ENCODE data around the gene PER2. TPM values are rescaled to one million over a fixed set of nuclear protein-coding genes. Genes with fewer than 3 reads are reported as not detected.
A peak's percentile ranks its signal among the peaks of the same experiment; 100 is the strongest.

PER2 gene
- total and polyA plus RNA-seq, 2 of the 4 experiments (the other 2 are of a cell fraction) = 1.7 to 3.2 TPM

DNA sequence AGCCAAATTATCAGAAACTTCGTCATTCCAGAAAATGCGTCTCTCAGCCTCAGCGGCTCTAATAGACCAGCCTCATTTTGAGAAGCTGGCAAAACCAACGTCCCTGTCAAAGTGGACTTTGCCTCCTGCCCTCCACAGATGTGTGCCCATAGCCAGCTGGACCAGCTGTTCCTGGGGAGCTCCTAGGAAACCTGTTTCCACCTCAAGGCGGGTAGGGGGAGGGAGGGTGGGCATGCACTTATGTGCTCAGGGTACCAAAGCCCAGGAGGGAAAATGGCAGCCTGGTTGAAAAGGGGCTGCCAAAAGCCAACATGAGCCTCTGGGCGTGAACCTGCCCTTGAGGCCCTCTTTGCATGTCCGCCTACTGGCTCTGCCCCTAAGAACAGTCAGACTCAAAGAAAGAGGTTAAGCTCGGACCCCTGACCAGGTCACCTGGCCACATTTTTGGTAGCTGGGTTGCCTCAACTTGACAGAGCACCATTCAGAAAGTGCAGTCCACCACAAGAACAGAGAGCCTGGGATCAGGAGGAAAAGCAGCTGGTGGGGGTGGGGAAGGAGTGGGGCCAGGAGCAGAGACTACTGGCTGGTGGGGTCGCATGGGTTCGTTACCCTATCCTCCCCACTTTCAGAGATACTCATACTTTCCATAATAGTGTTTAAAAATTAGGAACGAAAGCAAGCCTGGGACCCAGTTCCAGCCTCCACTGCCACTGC lies 3.5 kb downstream of the PER2 start:
- Histone ChIP-seq H4K8ac (ENCODE audit: low read depth in 2 of 2, low read length in 2 of 2) (peak overlapping the region in 1 of 2 experiments; percentile 78; a peak in 2 of 4 replicates), H3K4me2 (ENCODE audit: low read depth, low read length) (no peak overlapping the region; the same call in 1 of the 2 replicates), H3K9me3 (ENCODE audit: control insufficient read depth, insufficient read depth, low read length) (no peaks in the 10 kb centered on the region), H3K27ac (ENCODE audit: insufficient read depth, low read length) (peak overlapping the region; percentile 31; the same call in 1 of the 2 replicates), H3K14ac (replicated peaks; ENCODE audit: low read depth, low read length) (peak overlapping the region; percentile 73), H2AK5ac (ENCODE audit: low read depth, low read length) (peak overlapping the region; percentile 69; the same call in 1 of the 2 replicates), H2BK20ac (ENCODE audit: low read depth, low read length) (peak overlapping the region; percentile 31; the same call in 1 of the 2 replicates), H3K36me3 (ENCODE audit: control insufficient read depth, insufficient read depth, low read length) (no peaks in the 10 kb centered on the region), H3K79me1 (ENCODE audit: low read depth in 1 of 2, low read length in 2 of 2) (peaks cover 20 to 61% of the 10 kb centered on the region in 2 experiments), H2BK120ac (ENCODE audit: low read depth, low read length) (peak overlapping the region; percentile 68), H4K20me1 (ENCODE audit: insufficient read depth, low read length) (no peaks in the 10 kb centered on the region; the same call in 1 of the 2 replicates), H3K27me3 (ENCODE audit: control insufficient read depth, insufficient read depth, low read length) (no peaks in the 10 kb centered on the region), H2AFZ (replicated peaks; ENCODE audit: low read length, poor library complexity) (no peak overlapping the region), H4K5ac (ENCODE audit: low read depth, low read length) (no peak overlapping the region; the same call in 1 of the 2 replicates), H3K9ac (ENCODE audit: low read depth, low read length) (no peak overlapping the region), H2BK15ac (ENCODE audit: low read depth, low read length) (peak overlapping the region; percentile 39; the same call in 1 of the 3 replicates), H3K23ac (ENCODE audit: low read depth, low read length) (no peak overlapping the region), H3K9me1 (ENCODE audit: insufficient read depth, low read length) (peaks cover 14% of the 10 kb centered on the region), H3K18ac (ENCODE audit: low read depth, low read length) (no peak overlapping the region; the same call in 1 of the 2 replicates), H4K91ac (ENCODE audit: insufficient read depth, low read depth, low read length) (peak overlapping the region; percentile 62), H3K4me1 (ENCODE audit: control insufficient read depth, insufficient read depth, low read length) (peaks cover 23% of the 10 kb centered on the region), H2AK9ac (replicated peaks; ENCODE audit: low read depth, low read length, poor library complexity) (peak overlapping the region; percentile 31), H3K56ac (ENCODE audit: extremely low read depth, insufficient read depth, low read length) (no peak overlapping the region), H2BK5ac (ENCODE audit: low read depth, low read length, poor library complexity, severe bottlenecking) (no peak overlapping the region), H3K4ac (ENCODE audit: low read depth, low read length) (peak overlapping the region; percentile 51), H3K4me3 (ENCODE audit: insufficient read depth, low read depth, low read length) (no peak overlapping the region)
- dilution Hi-C loops (cut with HindIII; ENCODE audit: low sequenced_read_pairs, unreplicated experiment) (no loop called here), intact Hi-C loops (cut with micrococcal nuclease) (loop anchor here (5.0 to 10.0 kb wide), 2 partner anchors 147 to 610 kb away; no protein-coding TSS in a partner anchor), in situ Hi-C loops (cut with MboI; ENCODE audit: low sequenced_read_pairs) (no loop called here)
- WGBS, 2 experiments (ENCODE audit: extremely low coverage in 2 of 2, insufficient read length in 1 of 2) = 60% methylated on average over 2 of the region's 11 CpGs; no CpG with 5 or more reads in 1 of the 2 experiments
- CTCF ChIA-PET = interaction anchor here (0.6 kb wide), 1 partner anchor 19 kb away, joined by 6 read pairs; no protein-coding TSS in a partner anchor
- BruUV-seq (replicated peaks) = no TSS peak
- POLR2A ChIA-PET (ENCODE audit: unreplicated experiment) = no interaction called here
- no peak for ATAC-seq (ENCODE audit: low read depth)
- DNase-seq = no peak
- no peak for TF ChIP-seq POLR2A (IDR thresholded peaks at IDR 0.05; ENCODE audit: low read depth, low read length)
- no peak for TF ChIP-seq MXI1 (IDR thresholded peaks at IDR 0.05; ENCODE audit: borderline replicate concordance, low read depth, low read length)
- no peak for TF ChIP-seq CEBPB (IDR thresholded peaks at IDR 0.05; ENCODE audit: low read depth, low read length)
- TF ChIP-seq USF2 (IDR thresholded peaks at IDR 0.05; ENCODE audit: low read depth, low read length) = no peak
- TF ChIP-seq NFE2L2 (IDR thresholded peaks at IDR 0.05; ENCODE audit: low read depth, low read length) = no peak
- TF ChIP-seq MAZ (IDR thresholded peaks at IDR 0.05; ENCODE audit: borderline replicate concordance, low read depth, low read length) = no peak
- TF ChIP-seq, protein P1, sequence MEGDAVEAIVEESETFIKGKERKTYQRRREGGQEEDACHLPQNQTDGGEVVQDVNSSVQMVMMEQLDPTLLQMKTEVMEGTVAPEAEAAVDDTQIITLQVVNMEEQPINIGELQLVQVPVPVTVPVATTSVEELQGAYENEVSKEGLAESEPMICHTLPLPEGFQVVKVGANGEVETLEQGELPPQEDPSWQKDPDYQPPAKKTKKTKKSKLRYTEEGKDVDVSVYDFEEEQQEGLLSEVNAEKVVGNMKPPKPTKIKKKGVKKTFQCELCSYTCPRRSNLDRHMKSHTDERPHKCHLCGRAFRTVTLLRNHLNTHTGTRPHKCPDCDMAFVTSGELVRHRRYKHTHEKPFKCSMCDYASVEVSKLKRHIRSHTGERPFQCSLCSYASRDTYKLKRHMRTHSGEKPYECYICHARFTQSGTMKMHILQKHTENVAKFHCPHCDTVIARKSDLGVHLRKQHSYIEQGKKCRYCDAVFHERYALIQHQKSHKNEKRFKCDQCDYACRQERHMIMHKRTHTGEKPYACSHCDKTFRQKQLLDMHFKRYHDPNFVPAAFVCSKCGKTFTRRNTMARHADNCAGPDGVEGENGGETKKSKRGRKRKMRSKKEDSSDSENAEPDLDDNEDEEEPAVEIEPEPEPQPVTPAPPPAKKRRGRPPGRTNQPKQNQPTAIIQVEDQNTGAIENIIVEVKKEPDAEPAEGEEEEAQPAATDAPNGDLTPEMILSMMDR (conservative IDR thresholded peaks at IDR 0.05; ENCODE audit: low read depth, low read length) = no peak
- TF ChIP-seq RAD21 (IDR thresholded peaks at IDR 0.05; ENCODE audit: low read length) = no peak
- no peak for TF ChIP-seq MAFK (IDR thresholded peaks at IDR 0.05; ENCODE audit: low read depth, low read length)
- no peak for TF ChIP-seq FOS (IDR thresholded peaks at IDR 0.05; ENCODE audit: low read depth, low read length)
- TF ChIP-seq CHD1 (IDR thresholded peaks at IDR 0.05; ENCODE audit: low read depth, low read length) = no peak
- no peak for TF ChIP-seq RFX5 (IDR thresholded peaks at IDR 0.05; ENCODE audit: low read depth, low read length)
- TF ChIP-seq RCOR1 (IDR thresholded peaks at IDR 0.05; ENCODE audit: insufficient replicate concordance, low read length) = no peak
- TF ChIP-seq ELK1 (IDR thresholded peaks at IDR 0.05; ENCODE audit: borderline replicate concordance, low read depth, low read length) = no peak

Data from IMR-90 (cell line).